Testis (tissue), 3 donors: ENCODE measurements around the gene SNX21. TPM values are rescaled to one million over a fixed set of nuclear protein-coding genes. Genes with fewer than 3 reads are reported as not detected.
A peak's percentile ranks its signal among the peaks of the same experiment; 100 is the strongest.

ENCODE experiments used
- DNase-seq: peaks from one replicate; pipeline ENCODE4 v3.0.0-alpha.2; 2019
- H3K27ac ChIP-seq, 2 donors: fragments of 200-600 bp; sonication (generic); one replicate each; pipeline ENCODE4 v1.5.1; 2019
- H3K27me3 ChIP-seq: fragments of 200-600 bp; sonication (generic); one replicate; pipeline ENCODE4 v1.5.1; 2019
- H3K36me3 ChIP-seq: fragments of 200-600 bp; sonication (generic); one replicate; pipeline ENCODE4 v1.5.1; 2017; ENCODE audit warnings: low read depth; ENCODE audit errors: missing control alignments
- H3K4me1 ChIP-seq: fragments of 200-600 bp; sonication (generic); one replicate; pipeline ENCODE4 v1.5.1; 2019
- H3K4me3 ChIP-seq, 2 donors: fragments of 200-600 bp; sonication (generic); one replicate each; pipeline ENCODE4 v1.5.1; 2017 to 2019
- H3K9me3 ChIP-seq: fragments of 200-600 bp; sonication (generic); one replicate; pipeline ENCODE4 v1.5.1; 2017
- POLR2A ChIP-seq: fragments of 450-650 bp; IDR thresholded peaks from one replicate; pipeline ENCODE4 v1.6.1; 2017; ENCODE audit warnings: antibody characterized with exemption, mild to moderate bottlenecking, moderate library complexity
- WGBS, 2 donors: methylation state at CpG; one replicate each; pipeline ENCODE4 v1.1.5; 2018; 5-methylcytosine and 5-hydroxymethylcytosine counted together
- intact Hi-C: fragments of 100-400 bp; cut with DNase I; formaldehyde crosslinking; loops from one replicate; pipeline ENCODE4 v1.15.1; 2023; ENCODE audit warnings: low total_unique reads
- polyA plus RNA-seq: library from polyadenylated mRNA; stranded (reverse); fragments of 350-450 nt; fragmentation: Illumina TruSeq; extraction: RNeasy Lipid Tissue Mini Kit (QIAGEN cat#74804); gene quantifications from one replicate; pipeline ENCODE4 v1.2.3, GENCODE V29; 2014; ENCODE audit warnings: low read depth, low replicate concordance; ENCODE audit not compliant: insufficient read depth
- total RNA-seq, 2 donors: library from RNA; depleted of rRNA; stranded (reverse); fragments of >200 nt; gene quantifications; one replicate each; pipeline ENCODE4 v1.2.3, GENCODE V29; 2016
- TF ChIP-seq, protein P1 (sequence below), 3 experiments: fragments of 450-650 bp in 2 of 3; fragments of 200-600 bp in 1 of 3; sonication (generic) in 1 of 3; IDR thresholded peaks; one replicate each; pipeline ENCODE4 v1.5.1; 2016 to 2019; ENCODE audit warnings: antibody characterized with exemption in 3 of 3, mild to moderate bottlenecking in 2 of 3, moderate library complexity in 1 of 3

SNX21 gene
- total and polyA plus RNA-seq, 3 donors from 2014 or later = 23.9 to 82.4 (median 77.9) TPM

DNA sequence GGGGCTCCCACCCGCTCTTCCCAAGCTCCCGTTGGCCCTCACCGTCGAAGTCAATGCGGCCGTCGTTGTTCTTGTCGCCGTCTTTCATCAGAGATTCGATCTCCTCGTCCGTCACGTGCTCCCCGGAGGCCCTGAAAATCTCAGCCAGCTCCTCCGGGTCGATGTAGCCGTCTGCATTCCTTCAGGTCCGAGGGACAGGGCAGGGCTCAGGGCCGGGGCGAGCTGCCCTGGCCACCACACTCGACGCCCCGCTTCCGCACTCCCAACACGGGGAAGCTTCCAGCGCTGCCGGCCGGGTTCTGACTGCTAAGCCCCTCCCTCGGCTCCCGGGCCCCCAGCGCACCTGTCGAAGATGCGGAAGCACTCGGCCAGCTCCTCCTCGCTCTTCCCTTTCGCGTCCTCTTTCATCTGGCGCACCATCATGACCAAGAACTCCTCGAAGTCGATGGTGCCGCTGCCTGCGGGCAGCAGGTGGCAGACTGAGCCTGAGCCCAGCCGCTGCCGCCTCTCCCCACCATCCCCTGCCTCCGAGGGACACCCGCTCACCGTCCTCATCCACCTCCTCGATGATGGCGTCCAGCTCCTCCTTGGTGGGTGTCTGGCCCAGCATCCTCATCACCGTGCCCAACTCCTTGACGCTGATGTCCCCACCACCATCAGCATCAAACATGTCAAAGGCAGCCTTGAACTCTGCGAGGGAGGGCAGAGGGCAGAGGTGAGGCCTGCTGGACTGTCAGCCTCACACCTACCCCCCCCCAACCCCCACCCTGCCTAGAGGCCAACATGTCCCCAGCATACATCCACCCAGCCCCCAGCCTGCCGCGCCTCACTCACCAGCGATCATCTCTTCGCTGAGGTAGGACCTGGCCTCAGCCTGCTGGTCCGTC is 9.4 kb upstream of the SNX21 start:
- Histone ChIP-seq H3K4me1 (peaks cover 27% of the 10 kb centered on the region), H3K4me3 (peak overlapping the region in 1 of 2 donors; percentile 49), H3K27ac (no peak overlapping the region), H3K9me3 (no peaks in the 10 kb centered on the region), H3K27me3 (no peaks in the 10 kb centered on the region), H3K36me3 (no peaks in the 10 kb centered on the region)
- TF ChIP-seq, protein P1, sequence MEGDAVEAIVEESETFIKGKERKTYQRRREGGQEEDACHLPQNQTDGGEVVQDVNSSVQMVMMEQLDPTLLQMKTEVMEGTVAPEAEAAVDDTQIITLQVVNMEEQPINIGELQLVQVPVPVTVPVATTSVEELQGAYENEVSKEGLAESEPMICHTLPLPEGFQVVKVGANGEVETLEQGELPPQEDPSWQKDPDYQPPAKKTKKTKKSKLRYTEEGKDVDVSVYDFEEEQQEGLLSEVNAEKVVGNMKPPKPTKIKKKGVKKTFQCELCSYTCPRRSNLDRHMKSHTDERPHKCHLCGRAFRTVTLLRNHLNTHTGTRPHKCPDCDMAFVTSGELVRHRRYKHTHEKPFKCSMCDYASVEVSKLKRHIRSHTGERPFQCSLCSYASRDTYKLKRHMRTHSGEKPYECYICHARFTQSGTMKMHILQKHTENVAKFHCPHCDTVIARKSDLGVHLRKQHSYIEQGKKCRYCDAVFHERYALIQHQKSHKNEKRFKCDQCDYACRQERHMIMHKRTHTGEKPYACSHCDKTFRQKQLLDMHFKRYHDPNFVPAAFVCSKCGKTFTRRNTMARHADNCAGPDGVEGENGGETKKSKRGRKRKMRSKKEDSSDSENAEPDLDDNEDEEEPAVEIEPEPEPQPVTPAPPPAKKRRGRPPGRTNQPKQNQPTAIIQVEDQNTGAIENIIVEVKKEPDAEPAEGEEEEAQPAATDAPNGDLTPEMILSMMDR (IDR thresholded peaks at IDR 0.05) = peak in 1 of 3 experiments; percentile 26
- TF ChIP-seq POLR2A = no peak
- DNase-seq = peak; percentile 62
- WGBS, 2 donors = 15 to 26% methylated on average over 23 to 57 of the region's 57 CpGs
- intact Hi-C loops = no loop called here

DNA sequence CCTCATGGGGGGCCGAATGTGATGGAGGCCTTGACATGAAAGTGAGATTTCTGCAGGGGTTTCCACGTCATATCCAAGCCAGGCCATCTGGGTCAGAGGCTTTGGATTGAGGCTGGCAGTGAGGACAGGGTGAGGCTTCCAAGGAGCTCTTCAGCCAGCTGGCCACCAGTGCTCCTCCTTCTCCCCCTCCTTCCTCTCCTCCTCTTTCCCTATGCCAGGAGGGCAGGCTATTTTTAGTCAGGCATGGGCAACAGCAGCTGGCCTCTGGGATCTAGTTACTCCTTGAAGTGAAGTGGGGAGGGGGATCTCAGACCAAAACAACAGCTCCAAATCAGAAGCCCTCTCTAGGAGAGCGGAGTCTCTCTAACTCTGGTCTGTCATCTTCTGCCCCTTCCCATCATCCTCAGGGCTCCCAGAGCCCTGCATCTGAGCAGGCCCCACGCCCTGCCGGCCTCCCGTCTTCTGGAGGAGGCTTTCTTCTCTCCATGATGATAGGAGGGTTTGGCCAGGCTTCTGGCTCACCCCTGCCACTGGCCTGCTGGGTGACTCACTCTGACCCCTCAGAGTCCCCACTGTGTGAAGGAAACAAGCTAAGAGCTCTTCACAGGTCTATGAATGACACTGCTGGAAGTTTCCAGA is 7.1 kb upstream of the SNX21 start:
- intact Hi-C loops = no loop called here
- Histone ChIP-seq H3K4me3 (no peak overlapping the region), H3K4me1 (peaks cover 27% of the 10 kb centered on the region), H3K27ac (peak overlapping the region in 1 of 2 donors; percentile 9), H3K9me3 (no peaks in the 10 kb centered on the region), H3K27me3 (no peaks in the 10 kb centered on the region), H3K36me3 (no peaks in the 10 kb centered on the region)
- WGBS, 2 donors = 59 to 69% methylated on average over 6 of the region's 6 CpGs
- TF ChIP-seq, protein P1 (IDR thresholded peaks at IDR 0.05) = no peak
- TF ChIP-seq POLR2A = no peak
- peak; percentile 60 for DNase-seq

DNA sequence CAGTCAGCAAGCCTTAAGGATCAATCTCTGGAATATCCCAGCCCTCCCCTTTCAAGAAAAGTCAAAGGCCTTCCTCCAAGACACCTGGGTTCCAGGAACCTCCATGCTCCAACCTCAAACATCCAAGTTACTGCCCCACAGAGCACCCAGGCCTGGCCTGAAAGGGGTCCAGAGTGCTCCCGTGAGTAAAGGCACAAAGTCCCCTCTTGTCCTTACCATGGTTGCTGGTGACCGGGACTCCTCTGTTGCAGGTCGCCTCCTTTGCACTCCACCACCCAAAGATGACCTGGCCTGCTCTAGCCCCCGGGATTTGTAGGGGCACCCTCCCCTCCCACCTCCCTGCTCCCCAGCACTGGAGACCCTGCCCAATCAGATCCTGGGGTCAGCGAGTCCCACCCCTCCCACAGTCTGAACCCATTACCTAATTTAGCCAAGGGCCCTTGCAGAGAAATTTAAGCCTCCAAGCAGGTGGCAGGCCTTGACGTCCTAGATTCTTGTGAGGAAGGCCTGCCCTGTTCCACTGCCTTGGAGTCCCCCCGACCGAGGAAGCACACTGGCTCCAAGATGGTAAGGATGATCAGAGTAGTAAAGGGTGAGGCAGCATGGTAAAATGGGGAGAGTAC is 6.5 kb upstream of the SNX21 start, which contains the start of gene TNNC2:
TNNC2 (minus strand) TSS at position 283 of the 623 bp plus-strand sequence; CDS start at position 219, 64 bp downstream.
- TF ChIP-seq POLR2A = no peak
- TF ChIP-seq, protein P1 (IDR thresholded peaks at IDR 0.05) = no peak
- no peaks in the 10 kb centered on the region for H3K9me3 ChIP-seq
- H3K4me3 ChIP-seq = no peak within 1 kb of the TSS
- H3K27me3 ChIP-seq = no peaks in the 10 kb centered on the region
- intact Hi-C loops = no loop called here
- WGBS, 2 donors = 88 to 91% methylated on average over 7 to 8 of the region's 8 CpGs
- H3K4me1 ChIP-seq = peaks cover 27% of the 10 kb centered on the region
- DNase-seq = no peak
- no peaks in the 10 kb centered on the region for H3K36me3 ChIP-seq
- peak within 1 kb of the TSS in 1 of 2 donors; percentile 9 for H3K27ac ChIP-seq

DNA sequence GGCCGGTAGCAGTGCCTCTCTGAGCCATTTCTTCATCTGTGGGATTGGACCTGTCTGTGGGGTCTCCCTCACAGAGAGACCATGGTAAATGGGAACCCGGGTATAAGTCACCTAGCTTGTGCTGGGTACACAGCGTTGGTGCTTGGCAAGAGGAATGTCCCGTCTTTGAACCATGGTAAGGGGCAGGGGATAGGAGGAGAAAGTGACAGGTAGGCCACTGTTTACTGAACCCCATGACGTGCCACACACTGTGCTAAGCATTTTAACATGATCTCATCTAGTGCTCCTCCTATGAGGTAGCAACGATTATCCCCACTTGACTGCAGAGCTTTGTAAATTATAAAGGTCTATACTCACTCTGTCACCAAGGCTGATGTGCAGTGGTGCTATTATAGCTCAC is 5.9 kb upstream of the SNX21 start:
- peaks cover 30% of the 10 kb centered on the region for H3K4me1 ChIP-seq
- no peak for DNase-seq
- no peaks in the 10 kb centered on the region for H3K36me3 ChIP-seq
- no peaks in the 10 kb centered on the region for H3K9me3 ChIP-seq
- TF ChIP-seq POLR2A = no peak
- TF ChIP-seq, protein P1 (IDR thresholded peaks at IDR 0.05) = no peak
- H3K4me3 ChIP-seq = no peak overlapping the region
- intact Hi-C loops = no loop called here
- H3K27me3 ChIP-seq = no peaks in the 10 kb centered on the region
- 69 to 94% methylated on average over 4 to 6 of the region's 6 CpGs for WGBS, 2 donors
- no peak overlapping the region for H3K27ac ChIP-seq
